ENCODE results near the gene SESTD1. TPM values are rescaled to one million over a fixed set of nuclear protein-coding genes. Genes with fewer than 3 reads are reported as not detected.

Gene SESTD1
- total and polyA plus RNA-seq, 2 of the 8 experiments (the other 6 are each of a cell fraction or from before 2014, with no cell fraction given), result 5.2 to 49.6 TPM

DNA sequence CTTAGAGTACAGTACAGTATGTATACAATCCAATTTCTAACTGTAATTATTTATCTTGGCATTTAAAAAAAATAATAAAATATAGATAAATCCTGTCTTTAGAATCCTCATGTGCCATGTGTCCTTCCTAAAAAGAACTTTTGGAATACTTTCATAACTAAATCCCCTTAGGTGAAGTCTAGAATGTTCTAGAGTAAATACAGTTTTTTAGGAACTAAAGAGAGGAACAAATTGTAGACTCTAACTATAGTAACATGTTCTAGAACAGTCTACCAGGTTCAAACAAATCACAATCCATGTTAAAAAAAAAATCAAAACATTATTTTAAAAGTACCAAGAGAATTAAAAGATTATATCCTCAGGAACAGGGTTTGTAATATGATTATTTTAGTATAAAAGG, 134.1 kb downstream of the SESTD1 start (continued):
- TF ChIP-seq, protein P1, sequence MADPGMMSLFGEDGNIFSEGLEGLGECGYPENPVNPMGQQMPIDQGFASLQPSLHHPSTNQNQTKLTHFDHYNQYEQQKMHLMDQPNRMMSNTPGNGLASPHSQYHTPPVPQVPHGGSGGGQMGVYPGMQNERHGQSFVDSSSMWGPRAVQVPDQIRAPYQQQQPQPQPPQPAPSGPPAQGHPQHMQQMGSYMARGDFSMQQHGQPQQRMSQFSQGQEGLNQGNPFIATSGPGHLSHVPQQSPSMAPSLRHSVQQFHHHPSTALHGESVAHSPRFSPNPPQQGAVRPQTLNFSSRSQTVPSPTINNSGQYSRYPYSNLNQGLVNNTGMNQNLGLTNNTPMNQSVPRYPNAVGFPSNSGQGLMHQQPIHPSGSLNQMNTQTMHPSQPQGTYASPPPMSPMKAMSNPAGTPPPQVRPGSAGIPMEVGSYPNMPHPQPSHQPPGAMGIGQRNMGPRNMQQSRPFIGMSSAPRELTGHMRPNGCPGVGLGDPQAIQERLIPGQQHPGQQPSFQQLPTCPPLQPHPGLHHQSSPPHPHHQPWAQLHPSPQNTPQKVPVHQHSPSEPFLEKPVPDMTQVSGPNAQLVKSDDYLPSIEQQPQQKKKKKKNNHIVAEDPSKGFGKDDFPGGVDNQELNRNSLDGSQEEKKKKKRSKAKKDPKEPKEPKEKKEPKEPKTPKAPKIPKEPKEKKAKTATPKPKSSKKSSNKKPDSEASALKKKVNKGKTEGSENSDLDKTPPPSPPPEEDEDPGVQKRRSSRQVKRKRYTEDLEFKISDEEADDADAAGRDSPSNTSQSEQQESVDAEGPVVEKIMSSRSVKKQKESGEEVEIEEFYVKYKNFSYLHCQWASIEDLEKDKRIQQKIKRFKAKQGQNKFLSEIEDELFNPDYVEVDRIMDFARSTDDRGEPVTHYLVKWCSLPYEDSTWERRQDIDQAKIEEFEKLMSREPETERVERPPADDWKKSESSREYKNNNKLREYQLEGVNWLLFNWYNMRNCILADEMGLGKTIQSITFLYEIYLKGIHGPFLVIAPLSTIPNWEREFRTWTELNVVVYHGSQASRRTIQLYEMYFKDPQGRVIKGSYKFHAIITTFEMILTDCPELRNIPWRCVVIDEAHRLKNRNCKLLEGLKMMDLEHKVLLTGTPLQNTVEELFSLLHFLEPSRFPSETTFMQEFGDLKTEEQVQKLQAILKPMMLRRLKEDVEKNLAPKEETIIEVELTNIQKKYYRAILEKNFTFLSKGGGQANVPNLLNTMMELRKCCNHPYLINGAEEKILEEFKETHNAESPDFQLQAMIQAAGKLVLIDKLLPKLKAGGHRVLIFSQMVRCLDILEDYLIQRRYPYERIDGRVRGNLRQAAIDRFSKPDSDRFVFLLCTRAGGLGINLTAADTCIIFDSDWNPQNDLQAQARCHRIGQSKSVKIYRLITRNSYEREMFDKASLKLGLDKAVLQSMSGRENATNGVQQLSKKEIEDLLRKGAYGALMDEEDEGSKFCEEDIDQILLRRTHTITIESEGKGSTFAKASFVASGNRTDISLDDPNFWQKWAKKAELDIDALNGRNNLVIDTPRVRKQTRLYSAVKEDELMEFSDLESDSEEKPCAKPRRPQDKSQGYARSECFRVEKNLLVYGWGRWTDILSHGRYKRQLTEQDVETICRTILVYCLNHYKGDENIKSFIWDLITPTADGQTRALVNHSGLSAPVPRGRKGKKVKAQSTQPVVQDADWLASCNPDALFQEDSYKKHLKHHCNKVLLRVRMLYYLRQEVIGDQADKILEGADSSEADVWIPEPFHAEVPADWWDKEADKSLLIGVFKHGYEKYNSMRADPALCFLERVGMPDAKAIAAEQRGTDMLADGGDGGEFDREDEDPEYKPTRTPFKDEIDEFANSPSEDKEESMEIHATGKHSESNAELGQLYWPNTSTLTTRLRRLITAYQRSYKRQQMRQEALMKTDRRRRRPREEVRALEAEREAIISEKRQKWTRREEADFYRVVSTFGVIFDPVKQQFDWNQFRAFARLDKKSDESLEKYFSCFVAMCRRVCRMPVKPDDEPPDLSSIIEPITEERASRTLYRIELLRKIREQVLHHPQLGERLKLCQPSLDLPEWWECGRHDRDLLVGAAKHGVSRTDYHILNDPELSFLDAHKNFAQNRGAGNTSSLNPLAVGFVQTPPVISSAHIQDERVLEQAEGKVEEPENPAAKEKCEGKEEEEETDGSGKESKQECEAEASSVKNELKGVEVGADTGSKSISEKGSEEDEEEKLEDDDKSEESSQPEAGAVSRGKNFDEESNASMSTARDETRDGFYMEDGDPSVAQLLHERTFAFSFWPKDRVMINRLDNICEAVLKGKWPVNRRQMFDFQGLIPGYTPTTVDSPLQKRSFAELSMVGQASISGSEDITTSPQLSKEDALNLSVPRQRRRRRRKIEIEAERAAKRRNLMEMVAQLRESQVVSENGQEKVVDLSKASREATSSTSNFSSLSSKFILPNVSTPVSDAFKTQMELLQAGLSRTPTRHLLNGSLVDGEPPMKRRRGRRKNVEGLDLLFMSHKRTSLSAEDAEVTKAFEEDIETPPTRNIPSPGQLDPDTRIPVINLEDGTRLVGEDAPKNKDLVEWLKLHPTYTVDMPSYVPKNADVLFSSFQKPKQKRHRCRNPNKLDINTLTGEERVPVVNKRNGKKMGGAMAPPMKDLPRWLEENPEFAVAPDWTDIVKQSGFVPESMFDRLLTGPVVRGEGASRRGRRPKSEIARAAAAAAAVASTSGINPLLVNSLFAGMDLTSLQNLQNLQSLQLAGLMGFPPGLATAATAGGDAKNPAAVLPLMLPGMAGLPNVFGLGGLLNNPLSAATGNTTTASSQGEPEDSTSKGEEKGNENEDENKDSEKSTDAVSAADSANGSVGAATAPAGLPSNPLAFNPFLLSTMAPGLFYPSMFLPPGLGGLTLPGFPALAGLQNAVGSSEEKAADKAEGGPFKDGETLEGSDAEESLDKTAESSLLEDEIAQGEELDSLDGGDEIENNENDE (IDR thresholded peaks at IDR 0.05; ENCODE audit: insufficient replicate concordance, low read length), result no peak
- no peak for TF ChIP-seq NRF1 (IDR thresholded peaks at IDR 0.05; ENCODE audit: low read depth, low read length)
